IPS-18c (cell line): ENCODE results near the gene CLCN2.

Experiments
- H3K4me3 ChIP-seq: 2 replicates; pipeline ENCODE4 v1.7.0; 2013; ENCODE audit warnings: low read depth, mild to moderate bottlenecking, low read length, moderate library complexity; ENCODE audit not compliant: insufficient read depth
- H3K9me3 ChIP-seq: one replicate; pipeline ENCODE4 v1.6.1; 2013; ENCODE audit warnings: mild to moderate bottlenecking, low read length, moderate library complexity; ENCODE audit not compliant: control insufficient read depth, insufficient read depth

Gene CLCN2

GRCh38 chr3:184322731-184323487 lies 38.5 kb downstream of the CLCN2 start:
- Histone ChIP-seq H3K9me3 (no peaks in the 10 kb centered on the region), H3K4me3 (no peak overlapping the region)

GRCh38 chr3:184321666-184322065 lies 39.7 kb downstream of the CLCN2 start:
- Histone ChIP-seq H3K4me3 (no peak overlapping the region), H3K9me3 (no peaks in the 10 kb centered on the region)

- H3K9me3 ChIP-seq, result no peaks in the 10 kb centered on the region
- H3K4me3 ChIP-seq, result no peak overlapping the region
These were observed 41.3 kb downstream of the CLCN2 start for GRCh38 chr3:184320104-184320445.

GRCh38 chr3:184317201-184317600 lies 44.2 kb downstream of the CLCN2 start:
- Histone ChIP-seq H3K9me3 (no peaks in the 10 kb centered on the region), H3K4me3 (peak overlapping the region; percentile 2; the same call in 1 of the 2 replicates)

GRCh38 chr3:184316792-184317191 lies 44.6 kb downstream of the CLCN2 start:
- no peaks in the 10 kb centered on the region for H3K9me3 ChIP-seq
- H3K4me3 ChIP-seq, result peak overlapping the region; percentile 84; the same call in 1 of the 2 replicates

- Histone ChIP-seq H3K9me3 (no peaks in the 10 kb centered on the region), H3K4me3 (peak overlapping the region; percentile 84)
These were observed 45.3 kb downstream of the CLCN2 start for GRCh38 chr3:184315871-184316661.

GRCh38 chr3:184315543-184315867 lies 45.9 kb downstream of the CLCN2 start:
- H3K9me3 ChIP-seq, result no peaks in the 10 kb centered on the region
- H3K4me3 ChIP-seq, result peak overlapping the region; percentile 84

- no peaks in the 10 kb centered on the region for H3K9me3 ChIP-seq
- H3K4me3 ChIP-seq, result peak overlapping the region; percentile 84
These were observed 46.5 kb downstream of the CLCN2 start for GRCh38 chr3:184314700-184315542.

GRCh38 chr3:184314363-184314699 lies 47.1 kb downstream of the CLCN2 start, which contains the start of gene EIF4G1:
Gene EIF4G1 (plus strand): TSS chr3:184314606. CDS start chr3:184315797, 1,191 bp downstream.
- Histone ChIP-seq H3K4me3 (peak within 1 kb of the TSS; percentile 84), H3K9me3 (no peaks in the 10 kb centered on the region)

- H3K4me3 ChIP-seq, result no peak overlapping the region
- H3K9me3 ChIP-seq, result no peaks in the 10 kb centered on the region
These were observed 49.8 kb downstream of the CLCN2 start for GRCh38 chr3:184311633-184312032.

GRCh38 chr3:184308744-184309143 lies 52.7 kb downstream of the CLCN2 start:
- no peak overlapping the region for H3K4me3 ChIP-seq
- no peaks in the 10 kb centered on the region for H3K9me3 ChIP-seq

GRCh38 chr3:184307915-184308314 lies 53.5 kb downstream of the CLCN2 start:
- H3K9me3 ChIP-seq, result no peaks in the 10 kb centered on the region
- H3K4me3 ChIP-seq, result no peak overlapping the region

GRCh38 chr3:184306341-184306972 lies 54.9 kb downstream of the CLCN2 start:
- no peak overlapping the region for H3K4me3 ChIP-seq
- H3K9me3 ChIP-seq, result no peaks in the 10 kb centered on the region

- Histone ChIP-seq H3K4me3 (no peak overlapping the region), H3K9me3 (no peaks in the 10 kb centered on the region)
These were observed 55.8 kb downstream of the CLCN2 start for GRCh38 chr3:184305577-184305976.

- H3K4me3 ChIP-seq, result no peak overlapping the region
- peaks cover 2% of the 10 kb centered on the region for H3K9me3 ChIP-seq
These were observed 61.1 kb downstream of the CLCN2 start for GRCh38 chr3:184300378-184300720.

GRCh38 chr3:184299488-184300377 lies 61.7 kb downstream of the CLCN2 start:
- Histone ChIP-seq H3K4me3 (peak overlapping the region; percentile 86), H3K9me3 (peaks cover 2% of the 10 kb centered on the region)
